ENCODE data around the gene GBX2.
A peak's percentile ranks its signal among the peaks of the same experiment; 100 is the strongest.

GBX2 gene

DNA sequence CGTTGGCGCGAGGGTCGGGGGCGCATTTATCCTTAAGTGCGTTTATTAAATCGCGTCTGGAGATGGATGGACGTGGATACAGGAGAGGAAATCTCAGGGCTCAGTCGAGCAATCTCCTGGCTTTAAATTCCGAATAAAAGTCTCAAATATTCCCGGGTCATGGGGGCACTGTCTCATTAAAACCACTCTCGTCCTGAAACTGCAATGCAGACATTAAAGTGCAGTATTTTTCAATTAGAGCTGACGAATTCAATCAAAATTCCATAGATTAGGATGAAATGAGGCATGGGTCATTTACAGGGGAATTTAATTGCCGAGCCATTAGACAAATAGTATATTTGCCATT, 10.7 kb upstream of the GBX2 start:
- ChIA-PET POLR2A (no interaction called here), CTCF (interaction anchor here (1.9 to 8.1 kb wide), 4 partner anchors 17 to 413 kb away, joined by 5 to 76 read pairs (median 14); no protein-coding TSS in a partner anchor)
- DNase-seq (ENCODE audit: extremely low spot score), result no peak

GRCh38 chr2:236177967-236178889, 10.0 kb upstream of the GBX2 start:
- TF ChIP-seq CTCF (IDR thresholded peaks at IDR 0.05; ENCODE audit: control extremely low read depth, extremely low read depth, low read depth, missing control alignments), result peak; percentile 68
- ChIA-PET POLR2A (no interaction called here), CTCF (interaction anchor here (1.1 to 8.1 kb wide), 6 partner anchors 9 to 414 kb away, joined by 3 to 76 read pairs (median 4); no protein-coding TSS in a partner anchor)
- DNase-seq (ENCODE audit: extremely low spot score), result peak; percentile 67

More for the DNA sequence above, 10.7 kb upstream of the GBX2 start:
- no peak for TF ChIP-seq CTCF (IDR thresholded peaks at IDR 0.05; ENCODE audit: control extremely low read depth, extremely low read depth, low read depth, missing control alignments)

GRCh38 chr2:236177604-236177966, 9.4 kb upstream of the GBX2 start:
- no peak for DNase-seq (ENCODE audit: extremely low spot score)
- TF ChIP-seq CTCF (IDR thresholded peaks at IDR 0.05; ENCODE audit: control extremely low read depth, extremely low read depth, low read depth, missing control alignments), result peak; percentile 20
- CTCF ChIA-PET, result interaction anchor here (0.9 to 8.1 kb wide), 6 partner anchors 8 to 413 kb away, joined by 3 to 76 read pairs (median 3); no protein-coding TSS in a partner anchor
- POLR2A ChIA-PET, result no interaction called here

DNA sequence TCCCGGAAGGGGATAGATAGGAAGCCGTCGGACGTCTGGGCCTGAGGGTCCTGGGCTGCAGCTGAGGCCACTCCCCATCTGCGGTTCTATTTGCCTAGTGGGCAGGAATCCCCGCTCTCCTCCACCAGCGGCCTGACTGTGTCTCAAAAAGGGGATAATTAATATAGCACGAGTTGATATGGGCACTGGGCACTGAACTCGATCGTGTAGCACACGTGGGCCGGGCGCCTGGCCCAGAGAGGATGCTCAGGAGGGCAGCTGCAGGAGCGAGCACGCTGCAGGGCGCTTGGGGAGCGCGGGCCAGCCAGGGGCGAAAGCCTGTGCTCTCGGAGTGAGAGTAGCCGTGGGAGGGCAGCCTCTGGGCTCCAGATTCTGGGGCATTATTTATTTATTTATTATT, 8.8 kb upstream of the GBX2 start:
- ChIA-PET CTCF (interaction anchor here (0.9 to 1.2 kb wide), 2 partner anchors 411 to 413 kb away, joined by 3 read pairs; no protein-coding TSS in a partner anchor), POLR2A (no interaction called here)
- TF ChIP-seq CTCF (IDR thresholded peaks at IDR 0.05; ENCODE audit: control extremely low read depth, extremely low read depth, low read depth, missing control alignments), result no peak
- DNase-seq (ENCODE audit: extremely low spot score), result no peak

GRCh38 chr2:236176417-236176816, 8.2 kb upstream of the GBX2 start:
- no peak for DNase-seq (ENCODE audit: extremely low spot score)
- ChIA-PET CTCF (no interaction called here), POLR2A (no interaction called here)
- TF ChIP-seq CTCF (IDR thresholded peaks at IDR 0.05; ENCODE audit: control extremely low read depth, extremely low read depth, low read depth, missing control alignments), result peak; percentile 44

DNA sequence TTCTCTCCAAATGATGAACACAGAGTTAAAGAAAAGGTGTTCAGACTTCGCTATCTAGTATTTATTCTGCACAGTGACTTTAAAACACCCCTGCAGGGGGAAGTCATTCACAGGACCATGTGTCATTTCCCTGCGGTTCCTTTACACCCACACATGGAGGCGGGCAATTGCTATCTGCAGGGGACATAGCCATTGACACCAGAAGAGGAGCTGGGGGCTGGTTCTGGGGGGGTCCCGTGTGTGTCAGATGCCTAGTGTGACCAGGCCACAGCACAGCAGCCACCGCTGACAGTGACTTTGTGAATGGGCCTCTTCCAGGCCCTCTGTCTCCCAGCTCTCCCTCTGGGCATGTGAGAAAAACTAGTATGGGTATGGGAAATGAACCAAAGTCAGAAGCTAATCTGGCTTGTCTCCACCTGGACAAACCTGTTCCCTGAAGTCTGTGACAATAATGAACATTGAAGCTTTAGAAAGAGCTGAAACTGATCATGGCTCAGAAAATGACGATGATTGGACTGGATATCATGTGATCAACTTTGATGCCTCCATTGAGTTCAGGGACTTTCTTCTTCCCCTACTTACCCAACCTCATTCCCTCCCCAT, 7.5 kb upstream of the GBX2 start:
- CTCF ChIA-PET, result interaction anchor here (0.9 kb wide), 1 partner anchor 409 kb away, joined by 3 read pairs; no protein-coding TSS in a partner anchor
- no peak for DNase-seq (ENCODE audit: extremely low spot score)
- no peak for TF ChIP-seq CTCF (IDR thresholded peaks at IDR 0.05; ENCODE audit: control extremely low read depth, extremely low read depth, low read depth, missing control alignments)
- POLR2A ChIA-PET, result no interaction called here
